ENCODE measurements around the gene MCF2.

Gene MCF2

GRCh38 chrX:139596068-139596467, 111.9 kb downstream of the MCF2 start:
- DNase-seq: no peak

GRCh38 chrX:139585613-139586012, 122.4 kb downstream of the MCF2 start:
- DNase-seq: no peak

- DNase-seq: no peak
Observed at GRCh38 chrX:139581068-139581467, 126.9 kb downstream of the MCF2 start.

- DNase-seq: no peak
Observed at GRCh38 chrX:139566981-139567380, 141.0 kb downstream of the MCF2 start.

GRCh38 chrX:139563251-139563650, 144.7 kb downstream of the MCF2 start:
- no peak for DNase-seq

GRCh38 chrX:139560221-139560620, 147.7 kb downstream of the MCF2 start:
- DNase-seq: no peak

- no peak for DNase-seq
Observed at GRCh38 chrX:139559383-139560042, 148.5 kb downstream of the MCF2 start.

- DNase-seq: no peak
Observed at GRCh38 chrX:139554991-139555675, 152.8 kb downstream of the MCF2 start.

- DNase-seq: no peak
Observed at GRCh38 chrX:139554376-139554775, 153.6 kb downstream of the MCF2 start.

GRCh38 chrX:139544591-139544990, 163.4 kb downstream of the MCF2 start:
- DNase-seq: no peak

- no peak for DNase-seq
Observed at GRCh38 chrX:139543920-139544319, 164.0 kb downstream of the MCF2 start.

GRCh38 chrX:139542652-139543051, 165.3 kb downstream of the MCF2 start:
- no peak for DNase-seq

- no peak for DNase-seq
Observed at GRCh38 chrX:139538907-139539790, 168.8 kb downstream of the MCF2 start.

- no peak for DNase-seq
Observed at GRCh38 chrX:139533444-139533843, 174.5 kb downstream of the MCF2 start.

- DNase-seq: no peak
Observed at GRCh38 chrX:139532834-139533233, 175.1 kb downstream of the MCF2 start.

Data from NCI-H2081 treated with DMSO at 0.1 percent for 48 hours (cell line).